Upper lobe of left lung (tissue), 6 donors: ENCODE results near the gene SLC12A8. TPM values are rescaled to one million over a fixed set of nuclear protein-coding genes. Genes with fewer than 3 reads are reported as not detected.
A peak's percentile ranks its signal among the peaks of the same experiment; 100 is the strongest.

Source experiments
- ATAC-seq, 2 donors: fragments of 200-7000 bp; cut with Tn5 transposase; one replicate each; pipeline ENCODE4 v1.9.1; 2022; ENCODE audit warnings: mild to moderate bottlenecking in 2 of 2, moderate library complexity in 2 of 2; ENCODE audit not compliant: low FRiP score in 2 of 2
- DNase-seq, 2 donors: peaks; one replicate each; pipeline ENCODE4 v3.0.0-alpha.2; 2019 to 2020
- H3K27ac ChIP-seq, 4 donors: fragments of 200-600 bp; sonication (generic); one replicate each; pipeline ENCODE4 v1.5.1; 2016 to 2019
- H3K27me3 ChIP-seq, 4 donors: fragments of 200-600 bp; sonication (generic); one replicate each; pipeline ENCODE4 v1.5.1; 2017 to 2019
- H3K36me3 ChIP-seq, 4 donors: fragments of 200-600 bp; sonication (generic); one replicate each; pipeline ENCODE4 v1.5.1; 2016 to 2019
- H3K4me1 ChIP-seq, 4 donors: fragments of 200-600 bp; sonication (generic); one replicate each; pipeline ENCODE4 v1.5.1; 2018 to 2019
- H3K4me3 ChIP-seq, 4 donors: fragments of 200-600 bp; sonication (generic); one replicate each; pipeline ENCODE4 v1.5.1; 2017 to 2019; ENCODE audit warnings: mild to moderate bottlenecking in 2 of 4, moderate library complexity in 1 of 4
- H3K9me3 ChIP-seq, 4 donors: fragments of 200-600 bp; sonication (generic); one replicate each; pipeline ENCODE4 v1.5.1; 2018 to 2019
- EP300 ChIP-seq, 4 donors: sonication (generic); formaldehyde crosslinking; IDR thresholded peaks; one replicate each; pipeline ENCODE4 v1.5.1; 2017; ENCODE audit warnings: antibody characterized with exemption in 4 of 4, control low read depth in 2 of 4
- POLR2A ChIP-seq, 4 donors: fragments of 450-650 bp; IDR thresholded peaks; one replicate each; pipeline ENCODE4 v1.5.1; 2016 to 2017; ENCODE audit warnings: antibody characterized with exemption in 4 of 4, mild to moderate bottlenecking in 2 of 4
- POLR2AphosphoS5 ChIP-seq, 2 donors: sonication (generic); formaldehyde crosslinking; IDR thresholded peaks; one replicate each; pipeline ENCODE4 v1.5.1; 2017; ENCODE audit warnings: antibody characterized with exemption in 2 of 2
- WGBS, 2 donors: methylation state at CpG; one replicate each; pipeline ENCODE4 v1.1.5; 2017 to 2018; 5-methylcytosine and 5-hydroxymethylcytosine counted together
- total RNA-seq, 6 donors: library from RNA; depleted of rRNA in 4 of 6; stranded (reverse); fragments of >200 nt in 4 of 6; gene quantifications; one replicate each; pipeline versions ENCODE4 v1.1.0 to v1.2.1, GENCODE V29; 2016 to 2021
- TF ChIP-seq, protein P1 (sequence below), 6 experiments: fragments of 450-650 bp in 4 of 6; fragments of 200-600 bp in 2 of 6; sonication (generic) in 2 of 6; IDR thresholded peaks; one replicate each; pipeline ENCODE4 v1.5.1; 2016 to 2019; ENCODE audit warnings: antibody characterized with exemption in 6 of 6
- donor health status: DM: no; HTN: no; CAD: no; lungs with moderate emphysema.
- donor health status: DM: no; HTN: yes; CAD: no; lungs with severe emphysema.

Gene SLC12A8
- total RNA-seq, 6 donors from 2014 or later = 6.7 to 34.6 (median 15.0) TPM

GRCh38 chr3:125168711-125169393 is 43.7 kb downstream of the SLC12A8 start:
- Histone ChIP-seq H3K4me3 (no peak overlapping the region), H3K27me3 (no peaks in the 10 kb centered on the region), H3K9me3 (no peaks in the 10 kb centered on the region), H3K36me3 (no peaks in the 10 kb centered on the region), H3K27ac (no peak overlapping the region), H3K4me1 (peaks cover 11 to 16% (median 14%) of the 10 kb centered on the region in 4 donors)
- ATAC-seq = peak in 1 of 2 donors; percentile 9
- no peak for DNase-seq
- WGBS, 2 donors = 79 to 90% methylated on average over 4 of the region's 4 CpGs
- TF ChIP-seq POLR2AphosphoS5 (IDR thresholded peaks at IDR 0.05) (no peak), POLR2A (IDR thresholded peaks at IDR 0.05) (no peak), EP300 (IDR thresholded peaks at IDR 0.05) (no peak)
- TF ChIP-seq, protein P1, sequence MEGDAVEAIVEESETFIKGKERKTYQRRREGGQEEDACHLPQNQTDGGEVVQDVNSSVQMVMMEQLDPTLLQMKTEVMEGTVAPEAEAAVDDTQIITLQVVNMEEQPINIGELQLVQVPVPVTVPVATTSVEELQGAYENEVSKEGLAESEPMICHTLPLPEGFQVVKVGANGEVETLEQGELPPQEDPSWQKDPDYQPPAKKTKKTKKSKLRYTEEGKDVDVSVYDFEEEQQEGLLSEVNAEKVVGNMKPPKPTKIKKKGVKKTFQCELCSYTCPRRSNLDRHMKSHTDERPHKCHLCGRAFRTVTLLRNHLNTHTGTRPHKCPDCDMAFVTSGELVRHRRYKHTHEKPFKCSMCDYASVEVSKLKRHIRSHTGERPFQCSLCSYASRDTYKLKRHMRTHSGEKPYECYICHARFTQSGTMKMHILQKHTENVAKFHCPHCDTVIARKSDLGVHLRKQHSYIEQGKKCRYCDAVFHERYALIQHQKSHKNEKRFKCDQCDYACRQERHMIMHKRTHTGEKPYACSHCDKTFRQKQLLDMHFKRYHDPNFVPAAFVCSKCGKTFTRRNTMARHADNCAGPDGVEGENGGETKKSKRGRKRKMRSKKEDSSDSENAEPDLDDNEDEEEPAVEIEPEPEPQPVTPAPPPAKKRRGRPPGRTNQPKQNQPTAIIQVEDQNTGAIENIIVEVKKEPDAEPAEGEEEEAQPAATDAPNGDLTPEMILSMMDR (IDR thresholded peaks at IDR 0.05) = no peak

DNA sequence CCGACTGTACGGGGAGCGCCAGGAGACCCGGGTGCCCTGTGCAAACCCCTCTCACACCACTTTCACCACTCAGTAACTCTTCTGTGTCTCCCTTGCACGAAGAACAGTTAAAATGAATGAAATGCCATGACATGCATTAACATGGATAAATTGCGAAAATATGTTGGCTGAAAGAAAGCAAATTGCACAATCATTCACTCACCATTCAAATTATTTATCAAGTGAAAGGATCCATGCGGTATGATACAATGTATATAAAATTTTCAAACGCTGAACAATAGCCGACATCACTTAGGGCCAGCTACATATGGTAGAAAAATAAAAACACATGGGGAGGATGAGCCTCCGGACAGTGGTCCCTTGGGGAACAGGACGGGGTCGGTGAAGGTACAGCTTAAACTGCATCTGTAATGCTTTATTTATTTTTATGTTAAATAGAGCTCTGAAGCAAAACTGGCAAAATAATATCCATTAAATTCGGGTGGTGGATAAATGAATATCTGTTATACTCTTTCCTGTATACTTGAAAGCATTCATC is 45.9 kb downstream of the SLC12A8 start:
- no peak for DNase-seq
- TF ChIP-seq POLR2A (IDR thresholded peaks at IDR 0.05) = no peak
- TF ChIP-seq, protein P1 (IDR thresholded peaks at IDR 0.05) = no peak
- no peak for TF ChIP-seq POLR2AphosphoS5 (IDR thresholded peaks at IDR 0.05)
- TF ChIP-seq EP300 (IDR thresholded peaks at IDR 0.05) = no peak
- WGBS, 2 donors = 72% methylated on average over 13 of the region's 13 CpGs
- Histone ChIP-seq H3K4me1 (peaks cover 20 to 30% (median 25%) of the 10 kb centered on the region in 4 donors), H3K27ac (no peak overlapping the region), H3K27me3 (no peaks in the 10 kb centered on the region), H3K36me3 (no peaks in the 10 kb centered on the region), H3K4me3 (no peak overlapping the region), H3K9me3 (no peaks in the 10 kb centered on the region)
- ATAC-seq = no peak

DNA sequence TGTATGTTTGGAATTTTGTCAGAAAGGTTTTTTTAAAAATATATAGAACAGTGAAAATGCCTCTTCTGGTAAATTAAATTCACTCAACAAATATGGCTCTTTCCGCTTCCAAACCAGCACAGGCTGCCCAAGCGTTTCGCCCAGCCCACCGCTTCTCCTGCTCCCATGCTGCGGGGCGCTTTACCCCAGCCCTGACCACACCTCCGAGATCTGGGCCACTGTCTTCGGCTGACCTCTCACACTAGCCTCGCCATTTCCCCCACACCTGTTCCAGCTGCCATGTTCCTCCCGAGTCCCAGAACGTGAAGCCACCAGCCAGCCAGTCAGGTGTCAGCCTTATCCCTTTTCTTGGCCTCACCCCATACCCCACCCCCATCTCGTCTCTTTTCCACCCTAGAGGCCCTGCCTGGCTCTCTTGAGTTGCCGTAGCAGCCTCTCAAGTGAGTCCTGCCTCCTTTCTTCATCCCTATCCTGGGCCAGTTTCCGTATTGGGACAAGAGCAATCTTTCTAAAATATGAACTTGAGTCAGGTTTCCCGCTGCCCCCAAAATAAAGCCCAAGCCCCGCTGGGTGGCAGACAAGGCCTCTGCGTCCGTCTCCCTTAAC is 46.5 kb downstream of the SLC12A8 start:
- H3K9me3 ChIP-seq = no peaks in the 10 kb centered on the region
- H3K4me1 ChIP-seq = peaks cover 26 to 36% (median 31%) of the 10 kb centered on the region in 4 donors
- no peak for TF ChIP-seq POLR2A (IDR thresholded peaks at IDR 0.05)
- H3K27ac ChIP-seq = no peak overlapping the region
- DNase-seq (peak in 1 of 2 donors; percentile 56), ATAC-seq (no peak)
- no peaks in the 10 kb centered on the region for H3K27me3 ChIP-seq
- no peak overlapping the region for H3K4me3 ChIP-seq
- H3K36me3 ChIP-seq = no peaks in the 10 kb centered on the region
- 92 to 93% methylated on average over 18 of the region's 18 CpGs for WGBS, 2 donors

DNA sequence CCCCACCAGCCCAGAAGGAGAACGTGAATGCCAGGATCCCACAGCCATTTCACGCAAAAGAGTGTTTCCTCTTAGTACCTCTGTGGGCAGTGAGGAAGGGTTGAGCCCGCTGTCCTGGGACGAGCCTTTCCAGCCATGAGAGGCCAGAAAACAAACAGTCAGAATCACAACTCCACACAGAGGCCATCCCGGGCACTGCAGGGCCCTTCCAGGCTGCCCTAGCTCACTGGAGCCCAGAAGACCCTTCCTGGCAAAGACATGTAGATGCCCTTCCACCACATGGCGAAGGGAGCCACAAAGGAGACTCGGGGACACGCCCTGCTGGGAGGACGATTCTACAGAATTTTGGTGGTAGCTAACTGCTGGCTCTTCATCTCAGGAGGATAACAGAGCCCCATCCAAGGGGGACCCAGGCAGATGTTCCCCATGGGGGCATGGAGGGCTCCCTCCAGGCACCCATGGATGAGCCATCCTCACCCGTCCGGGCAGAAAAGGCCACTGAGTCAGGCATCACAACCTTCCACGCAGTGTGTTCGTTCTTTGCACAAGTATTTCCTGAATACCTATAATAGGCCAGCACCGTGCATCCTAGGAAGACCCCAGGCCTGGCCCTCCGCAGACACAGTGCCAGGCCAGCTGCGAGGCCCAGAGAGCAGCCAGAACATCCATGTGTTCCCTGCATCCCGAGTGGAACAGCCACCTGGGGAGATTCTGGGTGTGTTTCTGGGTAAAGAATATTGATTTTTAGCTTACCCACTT is 47.2 kb downstream of the SLC12A8 start:
- ATAC-seq (peak; percentile 75 to 85), DNase-seq (peak in 1 of 2 donors; percentile 52)
- no peak overlapping the region for H3K4me3 ChIP-seq
- WGBS, 2 donors = 67 to 76% methylated on average over 6 to 17 of the region's 17 CpGs
- no peaks in the 10 kb centered on the region for H3K27me3 ChIP-seq
- peaks cover 33 to 43% (median 37%) of the 10 kb centered on the region in 4 donors for H3K4me1 ChIP-seq
- TF ChIP-seq POLR2A (IDR thresholded peaks at IDR 0.05) = no peak
- TF ChIP-seq, protein P1 (IDR thresholded peaks at IDR 0.05) = peak; percentile 55 to 84 (median 74)
- no peaks in the 10 kb centered on the region for H3K36me3 ChIP-seq
- peak overlapping the region; percentile 67 to 78 (median 72) for H3K27ac ChIP-seq
- no peaks in the 10 kb centered on the region for H3K9me3 ChIP-seq
